Ammon's horn (tissue), 1 donor: ENCODE results near the gene PABPN1L.

ENCODE experiments used
- DNase-seq: peaks from one replicate; pipeline ENCODE4 v3.0.0-alpha.2; 2016; ENCODE audit warnings: low spot score

Gene PABPN1L

GRCh38 chr16:88866151-88866920 lies at the start of gene PABPN1L:
Gene PABPN1L, minus strand, starts transcription at chr16:88866660. Its CDS starts 54 bp downstream, at chr16:88866606.
- no peak for DNase-seq

GRCh38 chr16:88915639-88916327 lies 49.3 kb upstream of the PABPN1L start:
- no peak for DNase-seq

- no peak for DNase-seq
These were observed 48.4 kb upstream of the PABPN1L start for GRCh38 chr16:88914750-88915368.

GRCh38 chr16:88913870-88914269 lies 47.4 kb upstream of the PABPN1L start:
- DNase-seq, result no peak

- DNase-seq, result no peak
These were observed 46.6 kb upstream of the PABPN1L start for GRCh38 chr16:88913001-88913612.

GRCh38 chr16:88912556-88912955 lies 46.1 kb upstream of the PABPN1L start:
- no peak for DNase-seq

GRCh38 chr16:88911946-88912310 lies 45.5 kb upstream of the PABPN1L start:
- DNase-seq, result no peak

- no peak for DNase-seq
These were observed 44.9 kb upstream of the PABPN1L start for GRCh38 chr16:88911136-88911945.

- no peak for DNase-seq
These were observed 44.0 kb upstream of the PABPN1L start for GRCh38 chr16:88910284-88911135.

GRCh38 chr16:88909431-88910210 lies 43.2 kb upstream of the PABPN1L start:
- DNase-seq, result no peak

GRCh38 chr16:88908307-88908706 lies 41.8 kb upstream of the PABPN1L start:
- DNase-seq, result no peak

GRCh38 chr16:88907768-88908167 lies 41.3 kb upstream of the PABPN1L start:
- DNase-seq, result no peak

GRCh38 chr16:88906535-88907105 lies 40.2 kb upstream of the PABPN1L start:
- no peak for DNase-seq

- DNase-seq, result no peak
These were observed 39.6 kb upstream of the PABPN1L start for GRCh38 chr16:88906020-88906419.

- DNase-seq, result no peak
These were observed 39.1 kb upstream of the PABPN1L start for GRCh38 chr16:88905563-88905962.

GRCh38 chr16:88904676-88905365 lies 38.4 kb upstream of the PABPN1L start:
- DNase-seq, result no peak

- DNase-seq, result no peak
These were observed 36.8 kb upstream of the PABPN1L start for GRCh38 chr16:88903267-88903666.

GRCh38 chr16:88902744-88903143 lies 36.3 kb upstream of the PABPN1L start:
- no peak for DNase-seq

- DNase-seq, result no peak
These were observed 35.4 kb upstream of the PABPN1L start for GRCh38 chr16:88901718-88902337.
